OCI-LY1 (cell line): ENCODE results near the gene EPHX1.

Source experiments
- H2AFZ ChIP-seq: fragments of 200-600 bp; sonication (generic), shearing (Covaris generic); 2 replicates; pipeline ENCODE4 v1.6.0; 2014; ENCODE audit warnings: antibody characterized with exemption, mild to moderate bottlenecking, low read length
- H3F3A ChIP-seq: fragments of 200-600 bp; sonication (generic), shearing (Covaris generic); 2 replicates; pipeline ENCODE4 v1.6.0; 2014; ENCODE audit warnings: mild to moderate bottlenecking, antibody characterized with exemption, low read length, moderate library complexity; ENCODE audit not compliant: insufficient read depth
- H3K27ac ChIP-seq: fragments of 200-600 bp; sonication (generic); 2 replicates; pipeline ENCODE4 v1.5.1; 2014; ENCODE audit warnings: low read length, mixed run types, mild to moderate bottlenecking, low read depth; ENCODE audit not compliant: poor library complexity, severe bottlenecking
- H3K27me3 ChIP-seq: fragments of 200-600 bp; sonication (generic); 2 replicates; pipeline ENCODE4 v1.6.0; 2014; ENCODE audit warnings: antibody characterized with exemption, mild to moderate bottlenecking, low read length, moderate library complexity; ENCODE audit not compliant: insufficient read depth
- H3K36me3 ChIP-seq: fragments of 200-600 bp; sonication (generic); 2 replicates; pipeline ENCODE4 v1.6.1; 2014; ENCODE audit warnings: mild to moderate bottlenecking, antibody characterized with exemption, low read length, moderate library complexity, mixed read lengths; ENCODE audit not compliant: insufficient read depth
- H3K4me1 ChIP-seq: fragments of 200-600 bp; sonication (generic); 2 replicates; pipeline ENCODE4 v1.5.1; 2014; ENCODE audit warnings: mild to moderate bottlenecking, low read length, moderate library complexity; ENCODE audit not compliant: insufficient read depth, severe bottlenecking
- H3K4me2 ChIP-seq: fragments of 200-600 bp; sonication (generic), shearing (Covaris generic); 2 replicates; pipeline ENCODE4 v1.6.1; 2014; ENCODE audit warnings: low read length
- H3K4me3 ChIP-seq: fragments of 200-600 bp; sonication (generic); 2 replicates; pipeline ENCODE4 v1.5.1; 2014; ENCODE audit warnings: low read length, low read depth, mild to moderate bottlenecking, mixed read lengths; ENCODE audit not compliant: poor library complexity, severe bottlenecking
- H3K79me2 ChIP-seq: fragments of 200-600 bp; shearing (Covaris generic); 2 replicates; pipeline ENCODE4 v1.6.1; 2016; ENCODE audit warnings: mixed run types, low read length, mixed read lengths; ENCODE audit not compliant: insufficient read depth
- H3K9ac ChIP-seq: fragments of 200-600 bp; sonication (generic), shearing (Covaris generic); 2 replicates; pipeline ENCODE4 v1.6.1; 2014; ENCODE audit warnings: mild to moderate bottlenecking, low read length, mixed read lengths
- H3K9me2 ChIP-seq: fragments of 200-600 bp; sonication (generic), shearing (Covaris generic); 2 replicates; pipeline ENCODE4 v1.6.1; 2014; ENCODE audit warnings: low read depth, mild to moderate bottlenecking, low read length, mixed read lengths
- H3K9me3 ChIP-seq: fragments of 200-600 bp; shearing (Covaris generic); 2 replicates; pipeline ENCODE4 v1.6.1; 2014; ENCODE audit warnings: low read length, mixed read lengths
- H4K20me1 ChIP-seq: fragments of 200-600 bp; sonication (generic), shearing (Covaris generic); 2 replicates; pipeline ENCODE4 v1.6.0; 2016; ENCODE audit warnings: mild to moderate bottlenecking, low read length; ENCODE audit not compliant: insufficient read depth
- CTCF ChIP-seq: fragments of 200-600 bp; sonication (generic), shearing (Covaris generic); IDR thresholded peaks from 2 replicates; pipeline ENCODE4 v1.5.1; 2017; ENCODE audit warnings: mild to moderate bottlenecking, antibody characterized with exemption, low read length, moderate library complexity, mixed read lengths
- EZH2 ChIP-seq: fragments of 200-600 bp; sonication (generic), shearing (Covaris generic); IDR thresholded peaks from 2 replicates; pipeline ENCODE4 v1.8.0; 2017; ENCODE audit warnings: borderline replicate concordance, mixed run types, mild to moderate bottlenecking, antibody characterized with exemption, low read length, moderate library complexity, mixed read lengths

Gene EPHX1

GRCh38 chr1:225881081-225881958 is 71.4 kb downstream of the EPHX1 start:
- Histone ChIP-seq H3K27ac (peak overlapping the region; percentile 18), H2AFZ (no peak overlapping the region), H3K4me2 (peak overlapping the region; percentile 77), H3K4me3 (peak overlapping the region; percentile 95), H3F3A (no peaks in the 10 kb centered on the region), H3K4me1 (peaks cover 31% of the 10 kb centered on the region), H3K9me2 (no peaks in the 10 kb centered on the region), H3K79me2 (no peaks in the 10 kb centered on the region), H4K20me1 (no peaks in the 10 kb centered on the region), H3K36me3 (no peaks in the 10 kb centered on the region), H3K9me3 (no peaks in the 10 kb centered on the region), H3K9ac (peak overlapping the region; percentile 86), H3K27me3 (no peaks in the 10 kb centered on the region)
- no peak for TF ChIP-seq CTCF
- no peak for TF ChIP-seq EZH2

GRCh38 chr1:225881959-225882693 is 72.2 kb downstream of the EPHX1 start, which contains the start of gene TMEM63A:
TSS of gene TMEM63A (minus strand) at chr1:225882380. CDS start at chr1:225877580, 4,800 bp downstream.
- no peak for TF ChIP-seq EZH2
- TF ChIP-seq CTCF = peak; percentile 17; the same call in 1 of the 2 replicates
- no peaks in the 10 kb centered on the region for H3K79me2 ChIP-seq

GRCh38 chr1:225882694-225883615 is 73.0 kb downstream of the EPHX1 start:
- peak overlapping the region; percentile 86 for H3K9ac ChIP-seq
- TF ChIP-seq CTCF (0 out of 2 replicates have a peak, but pooled peaks have one; percentile 2), EZH2 (no peak)
- no peaks in the 10 kb centered on the region for H3K9me2 ChIP-seq
- H3K27ac ChIP-seq = no peak overlapping the region
- H3K79me2 ChIP-seq = no peaks in the 10 kb centered on the region
- H3K4me1 ChIP-seq = peaks cover 31% of the 10 kb centered on the region
- H3K9me3 ChIP-seq = no peaks in the 10 kb centered on the region
- no peaks in the 10 kb centered on the region for H4K20me1 ChIP-seq
- H3K4me3 ChIP-seq = peak overlapping the region; percentile 95
- no peaks in the 10 kb centered on the region for H3K36me3 ChIP-seq
- no peaks in the 10 kb centered on the region for H3F3A ChIP-seq
- H3K27me3 ChIP-seq = no peaks in the 10 kb centered on the region; the same call in 1 of the 2 replicates
- peak overlapping the region; percentile 53; the same call in 1 of the 2 replicates for H2AFZ ChIP-seq
- peak overlapping the region; percentile 77 for H3K4me2 ChIP-seq

More at GRCh38 chr1:225881959-225882693, 72.2 kb downstream of the EPHX1 start, which contains the start of gene TMEM63A:
- peak within 1 kb of the TSS; percentile 95 for H3K4me3 ChIP-seq
- H3F3A ChIP-seq = no peaks in the 10 kb centered on the region
- peak within 1 kb of the TSS; percentile 18 for H3K27ac ChIP-seq
- H3K4me1 ChIP-seq = peaks cover 31% of the 10 kb centered on the region
- H3K36me3 ChIP-seq = no peaks in the 10 kb centered on the region
- peak within 1 kb of the TSS; percentile 53; the same call in 1 of the 2 replicates for H2AFZ ChIP-seq
- no peaks in the 10 kb centered on the region for H3K9me3 ChIP-seq
- H3K27me3 ChIP-seq = no peaks in the 10 kb centered on the region; the same call in 1 of the 2 replicates
- peak within 1 kb of the TSS; percentile 86 for H3K9ac ChIP-seq
- H4K20me1 ChIP-seq = no peaks in the 10 kb centered on the region
- H3K4me2 ChIP-seq = peak within 1 kb of the TSS; percentile 77
- no peaks in the 10 kb centered on the region for H3K9me2 ChIP-seq
